Measurements from ENCODE around the gene MBD5.

DNA sequence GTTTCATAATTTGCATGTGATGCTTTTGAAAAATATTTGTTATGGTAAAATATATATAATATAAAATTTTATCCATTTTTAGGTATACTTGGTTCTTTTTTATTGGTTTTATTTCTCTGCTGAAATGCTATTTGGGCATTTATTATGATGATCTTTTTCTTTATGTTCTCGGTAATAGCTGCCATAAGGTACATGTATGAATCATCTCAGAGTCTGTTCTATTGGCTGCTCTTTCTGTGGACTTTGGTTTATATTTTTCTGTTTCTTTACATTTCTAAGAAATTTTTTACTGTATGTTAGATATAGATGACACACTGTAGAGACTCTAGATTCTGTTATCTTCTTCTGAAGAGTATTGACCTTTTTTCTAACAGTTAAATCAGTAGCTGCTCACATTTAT, 219.9 kb downstream of the MBD5 start:
- no peak for TF ChIP-seq MAX (IDR thresholded peaks at IDR 0.05)
- no peak for TF ChIP-seq EP300 (IDR thresholded peaks at IDR 0.05; ENCODE audit: borderline replicate concordance)
- no peak for TF ChIP-seq RAD21 (IDR thresholded peaks at IDR 0.05; ENCODE audit: low read depth)
- TF ChIP-seq YY1 (IDR thresholded peaks at IDR 0.05; ENCODE audit: low read depth): no peak
- TF ChIP-seq TEAD4 (IDR thresholded peaks at IDR 0.05): no peak
- TF ChIP-seq CEBPB (IDR thresholded peaks at IDR 0.05): no peak
- no peak for TF ChIP-seq FOXM1 (IDR thresholded peaks at IDR 0.05; ENCODE audit: borderline replicate concordance, low read depth)
- TF ChIP-seq NFIC (IDR thresholded peaks at IDR 0.05): no peak
- no peak for TF ChIP-seq REST (IDR thresholded peaks at IDR 0.05; ENCODE audit: low read depth)
- no peak for TF ChIP-seq TAF1 (IDR thresholded peaks at IDR 0.05; ENCODE audit: low read depth)
